HG03039 (cell line): ENCODE data around the gene HNRNPC.
"Not testable (repeated sequence)": the region's sequence is repeated elsewhere in the genome, so short reads cannot be mapped to it uniquely, and the experiment has no call there.

Experiments
- ATAC-seq: cut with Tn5 transposase; IDR thresholded peaks from one replicate; pipeline ENCODE4 v1.9.1; 2021; ENCODE audit warnings: mild to moderate bottlenecking, moderate library complexity; ENCODE audit not compliant: unreplicated experiment

Gene HNRNPC

DNA sequence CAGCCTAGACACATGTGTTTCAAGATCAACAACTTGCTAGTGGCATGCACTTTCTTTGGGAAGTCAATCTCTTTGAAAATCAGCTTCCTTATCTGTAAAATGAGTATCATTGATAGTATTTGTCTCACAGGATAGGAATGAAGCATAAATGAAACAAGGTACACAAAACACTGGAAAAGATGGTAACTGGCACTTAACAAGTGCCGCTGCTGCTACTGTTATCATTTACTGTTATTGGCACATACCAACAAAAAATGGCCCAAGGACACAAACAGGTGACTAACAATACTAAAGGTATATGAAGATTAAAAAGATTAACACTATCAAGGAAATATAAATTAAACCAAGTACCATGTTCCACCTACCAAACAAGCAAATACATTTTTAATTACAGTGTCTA, 20.9 kb downstream of the HNRNPC start:
- no peak for ATAC-seq

- no peak for ATAC-seq
Measured at GRCh38 chr14:21245813-21246212, 23.4 kb downstream of the HNRNPC start.

DNA sequence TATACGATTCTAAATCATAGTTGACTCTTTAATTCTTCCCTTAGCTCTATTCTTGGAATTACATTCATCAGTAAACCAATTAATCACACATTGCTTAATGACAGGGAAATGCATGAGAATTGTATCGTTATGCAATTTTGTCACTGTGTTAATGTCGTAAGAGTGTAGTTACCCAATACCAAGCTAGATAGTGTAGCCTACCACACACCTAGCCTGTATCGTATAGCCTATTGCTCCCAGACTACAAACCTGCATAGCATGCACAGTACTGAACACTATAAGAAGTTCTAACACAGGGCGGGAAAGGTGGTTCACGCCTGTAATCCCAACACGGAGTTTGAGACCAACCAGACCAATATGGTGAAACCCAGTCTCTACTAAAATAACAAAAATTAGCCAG, 24.7 kb downstream of the HNRNPC start:
- ATAC-seq: no peak

DNA sequence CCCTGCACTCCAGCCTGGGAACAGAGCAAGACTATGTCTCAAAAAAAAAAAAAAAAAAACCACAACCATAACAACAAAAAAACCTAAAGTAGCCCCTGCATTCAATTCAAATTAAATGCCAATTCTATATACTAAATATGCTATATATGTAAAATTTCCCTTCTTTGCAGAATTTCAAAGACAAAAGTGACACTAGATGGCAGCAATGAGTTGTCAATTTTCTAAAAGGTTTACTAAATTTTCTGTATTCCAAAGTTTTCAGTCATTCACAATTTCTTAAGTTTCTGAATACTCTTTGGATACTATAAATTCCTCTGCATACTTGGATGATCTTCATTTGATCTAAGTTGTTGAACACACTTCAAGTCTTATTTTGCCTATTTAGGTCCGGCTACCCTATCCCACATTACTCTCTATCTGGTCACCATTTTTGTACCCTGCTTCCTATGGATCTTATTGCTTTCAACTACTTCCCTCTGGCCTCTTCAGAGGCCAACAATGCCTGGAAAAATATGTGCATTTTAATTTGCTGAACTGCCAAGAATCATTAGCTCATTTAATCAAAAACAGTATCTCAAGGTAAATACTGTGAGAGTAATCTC, 27.9 kb downstream of the HNRNPC start:
- ATAC-seq: no peak

- ATAC-seq: no peak
Measured at GRCh38 chr14:21240417-21240816, 28.8 kb downstream of the HNRNPC start.

GRCh38 chr14:21238823-21239518, 30.3 kb downstream of the HNRNPC start:
- no peak for ATAC-seq

DNA sequence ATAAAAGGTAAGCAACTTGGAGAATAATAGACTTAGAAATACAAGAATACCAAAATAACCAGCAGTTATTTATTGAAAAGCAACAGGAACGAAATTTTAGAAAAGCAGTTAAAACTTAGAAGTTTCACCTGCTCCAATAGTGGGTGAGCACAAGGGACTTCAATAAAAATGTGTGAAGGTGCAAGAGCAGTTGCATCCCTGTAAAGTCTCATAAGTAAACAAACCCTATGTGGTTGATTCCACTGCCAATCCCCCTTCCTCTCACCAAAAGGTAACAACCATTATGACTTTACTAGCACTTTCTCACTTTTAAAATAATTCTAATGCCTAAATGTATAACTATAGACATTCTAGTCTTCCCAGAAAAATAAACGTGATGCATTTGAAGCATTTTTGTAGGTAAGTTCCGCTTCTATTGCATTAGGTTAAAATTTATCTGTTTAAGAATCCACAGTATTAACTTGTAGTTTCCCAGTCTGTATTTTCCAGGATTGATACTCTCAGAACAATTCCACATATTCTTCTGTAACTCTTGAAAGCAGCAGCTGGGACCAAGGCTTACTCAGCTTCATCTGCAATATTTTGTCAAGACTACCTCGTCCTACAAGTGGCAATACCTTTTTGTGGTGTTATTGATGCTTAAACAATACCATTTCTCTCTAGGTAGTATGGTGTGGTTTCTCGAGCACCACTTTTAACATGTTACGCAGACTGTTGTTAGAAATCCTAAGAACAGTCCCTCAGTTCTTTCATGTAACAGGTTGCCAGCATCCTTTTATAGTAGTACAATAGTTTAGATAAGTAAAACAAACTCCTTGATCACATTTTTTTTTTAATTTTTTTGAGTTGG, 32.1 kb downstream of the HNRNPC start:
- no peak for ATAC-seq

DNA sequence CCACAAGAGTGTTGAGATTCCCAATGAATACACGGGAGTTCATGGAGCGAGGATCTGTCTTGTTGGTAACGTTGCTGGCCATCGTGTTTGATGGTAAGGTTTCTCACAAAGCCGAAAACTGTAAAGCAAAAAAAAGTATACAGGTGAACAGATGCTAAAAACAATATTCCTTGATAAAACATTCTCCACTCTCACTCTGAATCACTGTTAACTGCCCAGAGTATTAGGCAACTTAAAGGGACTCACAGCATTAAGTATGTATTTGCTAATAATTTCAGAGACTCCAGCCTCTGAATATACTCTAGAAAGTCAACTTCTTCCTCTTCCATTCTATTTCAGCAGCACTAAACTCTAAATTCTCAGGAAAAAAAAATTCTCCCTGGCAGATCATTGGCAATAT, 35.1 kb downstream of the HNRNPC start:
- no peak for ATAC-seq

GRCh38 chr14:21233457-21234076, 35.7 kb downstream of the HNRNPC start:
- no peak for ATAC-seq

GRCh38 chr14:21231020-21231652, 38.1 kb downstream of the HNRNPC start:
- no peak for ATAC-seq

GRCh38 chr14:21229821-21230220, 39.4 kb downstream of the HNRNPC start:
- ATAC-seq: no peak

- no peak for ATAC-seq
Measured at GRCh38 chr14:21227981-21228380, 41.3 kb downstream of the HNRNPC start.

GRCh38 chr14:21227150-21227549, 42.1 kb downstream of the HNRNPC start:
- ATAC-seq: no peak

DNA sequence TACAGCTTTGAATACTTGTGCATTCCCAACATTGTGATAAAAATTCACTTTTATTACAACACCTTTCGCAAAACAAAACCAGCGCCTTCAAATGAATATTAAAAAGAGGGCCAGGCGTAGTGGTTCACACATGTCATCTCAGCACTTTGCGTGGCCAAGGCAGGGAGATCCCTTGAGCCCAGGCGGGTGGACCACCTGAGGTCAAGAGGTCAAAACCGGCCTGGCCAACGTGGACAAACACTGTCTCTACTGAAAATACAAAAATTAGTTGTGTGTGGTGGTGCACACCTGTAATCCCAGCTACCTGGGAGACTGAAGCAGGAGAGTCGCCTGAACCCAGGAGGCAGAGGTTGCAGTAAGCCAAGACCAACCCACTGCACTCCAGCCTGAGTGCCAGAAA, 42.8 kb downstream of the HNRNPC start:
- no peak for ATAC-seq

DNA sequence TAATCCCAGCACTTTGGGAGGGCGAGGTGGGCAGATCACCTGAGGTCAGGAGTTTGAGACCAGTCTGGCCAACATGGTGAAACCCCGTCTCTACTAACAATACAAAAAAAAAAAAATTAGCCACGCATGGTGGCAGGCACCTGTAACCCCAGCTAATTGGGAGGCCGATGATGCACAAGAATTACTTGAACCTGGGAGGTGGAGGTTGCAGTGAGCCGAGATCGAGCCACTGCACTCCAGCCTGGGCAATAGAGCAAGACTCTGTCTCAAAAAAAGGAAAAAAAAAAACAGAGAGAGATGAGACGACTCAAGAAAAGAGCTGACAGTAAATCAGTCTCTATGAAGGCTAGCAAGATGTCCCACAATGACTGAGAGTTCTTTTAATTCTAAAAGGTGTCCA, 44.1 kb downstream of the HNRNPC start:
- not testable (repeated sequence) for ATAC-seq

- ATAC-seq: no peak
Measured at GRCh38 chr14:21220874-21221477, 48.3 kb downstream of the HNRNPC start.

GRCh38 chr14:21219561-21220111, 49.6 kb downstream of the HNRNPC start:
- no peak for ATAC-seq

DNA sequence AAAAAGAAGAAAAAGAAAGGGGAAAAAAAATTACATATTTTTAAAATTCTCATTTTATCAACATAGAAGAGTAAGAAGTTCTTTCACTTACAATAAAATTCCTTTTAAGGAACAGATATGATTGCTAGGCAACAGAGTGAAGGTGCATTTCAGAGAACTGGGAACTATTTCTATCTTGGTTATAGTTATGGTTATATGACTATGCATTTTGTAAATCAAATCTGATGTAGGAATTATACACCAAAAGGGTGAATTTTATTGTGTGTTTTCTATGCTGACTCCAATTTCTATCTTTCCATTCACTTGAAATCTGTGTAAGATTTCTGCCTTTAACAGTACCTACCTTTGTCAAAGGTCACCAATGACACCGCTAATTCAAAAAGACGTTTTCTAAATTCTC, 50.1 kb downstream of the HNRNPC start:
- no peak for ATAC-seq

- ATAC-seq: no peak
Measured at GRCh38 chr14:21215879-21216251, 53.4 kb downstream of the HNRNPC start.

GRCh38 chr14:21215130-21215878, 53.9 kb downstream of the HNRNPC start:
- no peak for ATAC-seq
